Common myeloid progenitor, CD34-positive (primary cell): ENCODE measurements around the gene EPB41L2.

ENCODE experiments used
- CTCF ChIA-PET: fragments of 350-600 bp; sonication (Branson Sonifier 250); formaldehyde crosslinking; loops from one replicate; lab custom pipeline; 2021; ENCODE audit warnings: antibody characterized with exemption; lab: Charles Lee
- POLR2A ChIA-PET: fragments of 350-600 bp; sonication (Branson Sonifier 250); formaldehyde crosslinking; loops from one replicate; lab custom pipeline; 2021; ENCODE audit warnings: antibody characterized with exemption; lab: Charles Lee
- DNase-seq, 3 donors: peaks; one replicate each; pipeline versions ENCODE4 v3.0.0 to v3.0.0-alpha.2; 2013
- H3K27ac ChIP-seq, 2 experiments: 1 replicate in 1 of 2; 2 replicates in 1 of 2; pipeline ENCODE4 v1.7.0; 2013; ENCODE audit warnings: inconsistent platforms in 2 of 2, low read length in 2 of 2, mild to moderate bottlenecking in 2 of 2, low read depth in 1 of 2, moderate library complexity in 1 of 2; ENCODE audit not compliant: severe bottlenecking in 2 of 2, insufficient read depth in 1 of 2, poor library complexity in 1 of 2
- H3K27me3 ChIP-seq, 5 experiments: replicated peaks in 2 of 5; 1 replicate in 3 of 5; 2 replicates in 2 of 5; pipeline versions ENCODE4 v1.6.1 to v1.7.0; 2013; ENCODE audit warnings: low read length in 4 of 5, mild to moderate bottlenecking in 2 of 5, moderate library complexity in 2 of 5, inconsistent platforms in 1 of 5; ENCODE audit not compliant: insufficient read depth in 5 of 5, control insufficient read depth in 4 of 5
- H3K36me3 ChIP-seq, 4 experiments: 1 replicate in 2 of 4; 2 replicates in 2 of 4; pipeline versions ENCODE4 v1.6.1 to v1.7.0; 2013; ENCODE audit warnings: low read length in 3 of 4, control low read depth in 1 of 4, mild to moderate bottlenecking in 1 of 4; ENCODE audit not compliant: control insufficient read depth in 4 of 4, insufficient read depth in 4 of 4
- H3K4me1 ChIP-seq, 4 experiments: 1 replicate in 3 of 4; 2 replicates in 1 of 4; pipeline versions ENCODE4 v1.6.1 to v1.7.1; 2013; ENCODE audit warnings: low read length in 3 of 4, mild to moderate bottlenecking in 3 of 4, control low read depth in 1 of 4, inconsistent platforms in 1 of 4, moderate library complexity in 1 of 4; ENCODE audit not compliant: control insufficient read depth in 4 of 4, insufficient read depth in 4 of 4; ENCODE audit errors: control extremely low read depth in 1 of 4
- H3K4me3 ChIP-seq, 7 experiments: 1 replicate in 4 of 7; 2 replicates in 3 of 7; pipeline versions ENCODE4 v1.5.1 to v1.7.0; 2013; ENCODE audit warnings: mild to moderate bottlenecking in 7 of 7, low read length in 6 of 7, moderate library complexity in 6 of 7, inconsistent platforms in 2 of 7, low read depth in 2 of 7, control low read depth in 1 of 7; ENCODE audit not compliant: insufficient read depth in 4 of 7, control insufficient read depth in 1 of 7; ENCODE audit errors: extremely low read depth in 1 of 7
- H3K9me3 ChIP-seq, 5 experiments: 1 replicate in 4 of 5; 2 replicates in 1 of 5; pipeline versions ENCODE4 v1.6.1 to v1.7.1; 2013; ENCODE audit warnings: low read length in 4 of 5, mild to moderate bottlenecking in 2 of 5, inconsistent platforms in 1 of 5, low read depth in 1 of 5, moderate library complexity in 1 of 5; ENCODE audit not compliant: control insufficient read depth in 4 of 5, insufficient read depth in 2 of 5; ENCODE audit errors: control extremely low read depth in 1 of 5
- WGBS: methylation state at CpG from one replicate; pipeline ENCODE4 v1.1.5; 2013; ENCODE audit not compliant: insufficient coverage; 5-methylcytosine and 5-hydroxymethylcytosine counted together

The EPB41L2 gene

GRCh38 chr6:131054392-131055250, 8.4 kb downstream of the EPB41L2 start:
- H3K27me3 ChIP-seq: no peaks in the 10 kb centered on the region
- no peaks in the 10 kb centered on the region for H3K4me1 ChIP-seq
- POLR2A ChIA-PET: no interaction called here
- no peak overlapping the region for H3K4me3 ChIP-seq
- 100% methylated on average over 2 of the region's 6 CpGs for WGBS
- CTCF ChIA-PET: interaction anchor here (0.6 to 1.5 kb wide), 2 partner anchors 9 to 1693 kb away, joined by 3 read pairs; partner anchors contain the start of gene EPB41L2
- no peak overlapping the region for H3K27ac ChIP-seq
- peak in 1 of 3 donors; percentile 5 for DNase-seq
- peaks cover 7 to 49% (median 25%) of the 10 kb centered on the region in 5 experiments for H3K9me3 ChIP-seq
- H3K36me3 ChIP-seq: peaks cover 0 to 6% (median 0%) of the 10 kb centered on the region in 4 experiments

- 98% methylated on average over 9 of the region's 11 CpGs for WGBS
- H3K27me3 ChIP-seq: no peaks in the 10 kb centered on the region
- ChIA-PET POLR2A (no interaction called here), CTCF (interaction anchor here (1.1 to 1.5 kb wide), 2 partner anchors 8 to 9 kb away, joined by 3 read pairs; partner anchors contain the start of gene EPB41L2)
- H3K4me3 ChIP-seq: no peak overlapping the region
- no peaks in the 10 kb centered on the region for H3K4me1 ChIP-seq
- DNase-seq: no peak
- peaks cover 0 to 6% (median 0%) of the 10 kb centered on the region in 4 experiments for H3K36me3 ChIP-seq
- H3K27ac ChIP-seq: no peak overlapping the region
- H3K9me3 ChIP-seq: peaks cover 7 to 49% (median 25%) of the 10 kb centered on the region in 5 experiments
Measured at GRCh38 chr6:131053546-131054240, 9.4 kb downstream of the EPB41L2 start.

GRCh38 chr6:131052181-131052580, 10.9 kb downstream of the EPB41L2 start:
- ChIA-PET POLR2A (no interaction called here), CTCF (no interaction called here)
- H3K4me1 ChIP-seq: no peaks in the 10 kb centered on the region
- no peak overlapping the region for H3K27ac ChIP-seq
- no peaks in the 10 kb centered on the region for H3K27me3 ChIP-seq
- WGBS: 92% methylated on average over 2 of the region's 4 CpGs
- peaks cover 5 to 47% (median 25%) of the 10 kb centered on the region in 5 experiments for H3K9me3 ChIP-seq
- no peak overlapping the region for H3K4me3 ChIP-seq
- no peak for DNase-seq
- H3K36me3 ChIP-seq: peaks cover 0 to 6% (median 0%) of the 10 kb centered on the region in 4 experiments

- H3K27me3 ChIP-seq: no peaks in the 10 kb centered on the region
- H3K27ac ChIP-seq: no peak overlapping the region
- H3K4me1 ChIP-seq: no peaks in the 10 kb centered on the region
- H3K9me3 ChIP-seq: peaks cover 3 to 39% (median 25%) of the 10 kb centered on the region in 5 experiments
- 100% methylated on average over 1 of the region's 1 CpG for WGBS
- POLR2A ChIA-PET: no interaction called here
- no peak for DNase-seq
- no peak overlapping the region for H3K4me3 ChIP-seq
- H3K36me3 ChIP-seq: peaks cover 0 to 6% (median 0%) of the 10 kb centered on the region in 4 experiments
- CTCF ChIA-PET: no interaction called here
Measured at GRCh38 chr6:131051341-131051740, 11.7 kb downstream of the EPB41L2 start.

- ChIA-PET POLR2A (no interaction called here), CTCF (no interaction called here)
- no peak overlapping the region for H3K27ac ChIP-seq
- 100% methylated on average over 3 of the region's 3 CpGs for WGBS
- no peaks in the 10 kb centered on the region for H3K27me3 ChIP-seq
- no peak overlapping the region for H3K4me3 ChIP-seq
- DNase-seq: no peak
- peaks cover 0 to 4% (median 0%) of the 10 kb centered on the region in 4 experiments for H3K36me3 ChIP-seq
- no peaks in the 10 kb centered on the region for H3K4me1 ChIP-seq
- peaks cover 3 to 24% (median 15%) of the 10 kb centered on the region in 5 experiments for H3K9me3 ChIP-seq
Measured at GRCh38 chr6:131049608-131050007, 13.4 kb downstream of the EPB41L2 start.

- no peak for DNase-seq
- ChIA-PET CTCF (no interaction called here), POLR2A (interaction anchor here (0.6 kb wide), 1 partner anchor 152 kb away, joined by 3 read pairs; no protein-coding TSS in a partner anchor)
- Histone ChIP-seq H3K27me3 (no peaks in the 10 kb centered on the region), H3K4me1 (no peaks in the 10 kb centered on the region), H3K9me3 (peaks cover 1 to 18% (median 9%) of the 10 kb centered on the region in 5 experiments), H3K27ac (no peak overlapping the region), H3K4me3 (no peak overlapping the region), H3K36me3 (peaks cover 0 to 3% (median 0%) of the 10 kb centered on the region in 4 experiments)
- 80% methylated on average over 1 of the region's 4 CpGs for WGBS
Measured at GRCh38 chr6:131048933-131049515, 14.0 kb downstream of the EPB41L2 start.
